Stimulated activated CD4-positive, alpha-beta T cell treated with anti-CD3 and anti-CD28 coated beads, TNF-alpha, amount 100 ng/mL, for 1 hour (primary cell): ENCODE data around the gene EAF1.
"Not testable (repeated sequence)": the region's sequence is repeated elsewhere in the genome, so short reads cannot be mapped to it uniquely, and the experiment has no call there.

ENCODE experiments used
- DNase-seq, 3 donors: peaks; one replicate each; pipeline ENCODE4 v3.0.0-alpha.2; 2020; ENCODE audit warnings: low read depth in 3 of 3, low spot score in 1 of 3

EAF1 gene

DNA sequence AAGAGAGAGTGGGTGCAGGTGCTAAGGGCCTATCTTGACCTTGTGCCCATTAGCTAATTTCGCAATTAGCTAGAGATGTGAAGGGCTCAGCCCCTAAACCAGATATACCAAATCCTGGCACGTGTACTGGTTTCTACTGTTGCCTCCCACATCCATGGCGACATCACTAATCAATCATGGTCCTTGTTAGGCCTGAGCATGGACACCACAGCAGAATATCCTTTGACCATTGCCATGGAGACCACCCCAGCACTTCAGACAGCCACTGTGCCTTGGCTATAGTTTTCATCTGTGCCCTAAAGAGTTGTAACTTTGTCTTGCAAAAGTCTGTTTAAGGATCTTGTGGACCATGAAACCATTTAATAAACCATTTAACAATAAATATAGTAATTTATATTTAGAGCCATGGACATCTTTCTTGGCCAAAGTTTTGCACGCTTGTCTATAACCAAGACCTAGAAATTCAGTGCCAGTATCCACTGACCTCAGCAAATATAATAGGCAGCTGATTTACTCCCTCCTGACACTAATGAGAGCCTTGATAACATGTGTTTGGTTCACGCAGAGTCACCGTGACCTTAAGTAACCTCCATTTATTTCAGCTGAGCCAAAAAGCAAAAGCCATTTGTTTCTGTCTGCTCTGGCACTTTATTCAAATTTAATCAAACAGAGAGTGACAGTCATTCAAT lies 50.7 kb downstream of the EAF1 start:
- no peak for DNase-seq

DNA sequence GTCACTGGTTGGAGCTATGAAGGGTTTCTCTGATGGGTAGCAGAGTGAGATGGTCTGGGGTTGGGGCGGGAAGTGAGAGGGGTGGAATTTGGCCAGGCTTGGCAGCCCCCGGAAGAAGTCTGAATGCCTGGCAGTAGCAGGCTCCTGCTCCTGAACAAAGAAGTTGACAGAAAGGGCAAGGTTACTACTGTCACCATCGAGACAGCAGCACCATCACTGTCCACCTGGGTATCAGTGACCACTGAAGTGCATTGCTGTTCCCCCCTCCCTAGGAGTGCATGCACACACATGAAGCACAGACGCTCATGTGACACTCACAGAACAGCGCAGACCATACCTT lies 51.2 kb downstream of the EAF1 start:
- no peak for DNase-seq

DNA sequence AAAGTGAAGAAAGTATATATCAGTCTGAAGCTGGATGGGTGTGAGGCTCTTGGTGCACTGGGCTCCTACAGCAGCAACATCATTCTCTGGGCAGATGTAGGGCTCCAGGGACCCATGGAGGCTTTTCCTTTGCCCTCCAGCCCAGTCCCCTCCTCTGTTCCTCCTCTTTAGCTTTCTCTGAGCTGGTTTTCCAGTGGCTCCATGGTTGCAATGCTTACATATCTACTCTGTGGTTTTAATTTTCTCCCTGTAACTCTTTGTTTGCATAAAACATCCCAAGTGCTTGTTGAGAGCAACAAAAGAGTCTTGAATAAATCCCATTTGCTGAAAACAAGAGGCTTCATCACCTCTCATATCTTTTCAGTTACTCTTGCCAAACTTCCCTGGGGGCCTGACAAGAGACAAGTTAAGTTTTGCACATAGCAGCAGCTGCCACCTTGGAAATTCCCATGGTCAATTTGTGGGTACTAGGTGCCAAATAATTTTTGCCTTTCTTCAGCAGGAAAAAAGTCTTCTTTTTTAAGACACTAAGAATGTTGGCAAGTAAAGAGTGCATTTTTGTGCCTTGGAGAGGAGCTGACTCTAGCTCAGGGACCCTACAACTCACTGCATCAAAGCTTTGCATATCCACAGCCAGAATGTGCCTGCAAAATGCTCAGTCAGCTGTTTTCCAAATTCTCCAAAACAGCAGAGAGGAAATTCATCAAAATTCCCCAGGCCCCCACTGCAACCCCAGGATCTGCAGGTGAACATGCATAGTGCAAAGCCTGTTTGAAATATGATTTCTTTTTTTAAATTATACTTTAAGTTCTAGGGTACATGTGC lies 52.2 kb downstream of the EAF1 start:
- no peak for DNase-seq

DNA sequence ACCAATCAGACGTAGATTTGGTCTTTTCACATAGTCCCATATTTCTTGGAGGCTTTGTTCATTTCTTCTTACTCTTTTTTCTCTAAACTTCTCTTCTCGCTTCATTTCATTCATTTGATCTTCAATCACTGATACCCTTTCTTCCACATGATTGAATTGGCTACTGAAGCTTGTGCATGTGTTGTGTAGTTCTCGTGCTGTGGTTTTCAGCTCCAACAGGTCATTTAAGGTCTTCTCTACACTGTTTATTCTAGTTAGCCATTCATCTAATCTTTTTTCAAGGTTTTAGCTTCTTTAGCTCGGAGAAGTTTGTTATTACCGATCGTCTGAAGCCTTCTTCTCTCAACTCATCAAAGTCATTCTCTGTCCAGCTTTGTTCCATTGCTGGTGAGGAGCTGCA lies 57.2 kb downstream of the EAF1 start:
- not testable (repeated sequence) for DNase-seq

DNA sequence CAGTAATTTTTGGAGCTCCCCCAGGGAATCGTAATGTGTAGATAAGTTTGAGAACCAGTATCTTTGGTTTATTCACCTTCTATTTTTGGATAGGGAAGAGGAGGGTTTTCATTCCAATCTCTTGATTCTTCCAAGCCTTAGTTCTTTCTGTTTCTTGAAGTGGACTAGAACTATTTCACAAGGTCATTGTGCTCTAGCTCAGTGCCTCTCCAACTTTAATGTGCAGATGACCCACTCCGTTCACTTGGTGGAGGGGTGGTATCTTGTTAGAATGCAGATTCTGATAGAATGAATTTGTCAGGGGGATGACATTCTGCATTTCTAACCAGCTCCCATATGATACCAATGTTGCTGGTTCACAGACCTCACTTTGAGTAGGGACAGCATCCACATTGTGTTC lies 58.6 kb downstream of the EAF1 start:
- DNase-seq = no peak

DNA sequence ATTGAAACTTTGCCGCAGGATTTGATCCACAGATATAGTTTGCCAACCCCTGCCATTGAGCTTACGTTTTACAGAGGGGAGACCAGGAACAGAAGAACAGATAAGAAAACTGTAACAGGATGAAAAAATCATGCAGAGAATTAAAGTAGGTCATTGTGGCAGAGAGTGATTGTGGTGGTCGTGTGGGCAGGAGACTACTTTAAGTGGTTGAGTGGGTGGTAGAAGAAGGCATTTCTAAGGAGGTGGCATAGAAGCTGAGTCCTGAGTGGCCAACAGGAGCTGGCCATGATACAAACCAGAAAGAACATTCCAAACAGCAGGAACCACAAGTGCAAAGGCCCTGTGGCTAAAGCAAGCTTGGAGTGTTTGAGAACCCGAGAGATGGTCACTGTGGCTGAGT lies 59.6 kb downstream of the EAF1 start:
- no peak for DNase-seq

DNA sequence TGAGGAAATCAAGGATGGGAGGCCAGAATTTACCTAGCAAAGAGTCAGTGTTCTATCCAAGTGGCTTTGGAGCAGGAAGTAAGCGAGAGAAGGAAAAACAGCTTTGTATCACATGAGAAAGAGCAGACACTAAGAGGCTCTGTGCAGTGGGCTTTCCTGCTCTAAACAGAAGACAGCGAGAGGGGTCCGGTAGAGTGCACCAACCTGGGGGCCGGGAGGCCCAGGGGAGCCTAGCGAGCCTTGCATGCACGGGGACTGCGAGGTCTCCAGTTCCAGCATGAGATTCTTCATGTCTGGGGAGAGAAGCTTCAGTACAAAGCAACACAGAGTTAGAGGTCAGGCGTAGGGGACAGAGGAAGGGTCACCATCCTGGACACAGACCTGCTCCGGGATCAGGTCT lies 60.6 kb downstream of the EAF1 start:
- no peak for DNase-seq

DNA sequence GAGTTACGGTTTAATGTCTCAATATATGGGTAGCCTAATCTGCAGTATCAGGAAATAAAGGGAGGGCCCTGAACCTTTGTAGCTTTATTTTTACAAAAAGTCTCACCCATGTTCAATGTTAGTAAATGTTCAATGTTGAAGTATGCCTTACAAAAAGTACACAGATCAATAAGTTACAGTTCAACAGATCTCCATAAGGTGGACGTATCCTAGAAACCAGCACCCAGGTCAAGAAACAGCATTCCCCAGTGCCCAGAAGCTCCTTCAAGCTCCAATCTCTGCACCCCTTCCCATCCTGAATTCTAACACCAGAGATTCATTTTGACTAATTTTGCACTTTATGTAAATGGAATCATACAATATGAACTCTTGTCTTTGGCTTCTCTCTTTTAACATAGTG lies 62.8 kb downstream of the EAF1 start:
- no peak for DNase-seq

DNA sequence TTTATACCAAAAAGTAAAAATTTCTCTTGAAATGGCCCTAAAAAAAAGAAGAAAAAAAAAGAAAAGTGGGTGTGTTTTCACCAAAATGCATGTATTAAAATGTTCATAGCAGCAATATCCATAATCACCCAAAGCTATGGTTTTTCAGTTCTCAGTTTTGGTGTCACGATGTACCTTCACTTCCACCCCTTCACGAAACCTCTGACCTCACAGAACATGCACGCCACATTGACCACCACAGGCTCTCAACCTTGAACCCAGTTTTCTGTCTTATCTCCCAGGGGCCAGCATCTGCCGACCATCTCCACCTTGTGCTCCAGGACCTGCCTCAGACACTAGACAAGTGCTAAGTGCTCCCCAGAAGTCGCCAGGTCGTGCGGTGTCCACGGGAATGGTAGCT lies 63.7 kb downstream of the EAF1 start:
- no peak for DNase-seq
